HG02884 (cell line): ENCODE results near the gene ORM1.

Source experiments
- ATAC-seq: cut with Tn5 transposase; IDR thresholded peaks from one replicate; pipeline ENCODE4 v1.9.1; 2021; ENCODE audit warnings: mild to moderate bottlenecking, moderate library complexity; ENCODE audit not compliant: unreplicated experiment

ORM1 gene

GRCh38 chr9:114287001-114287762 is 35.7 kb upstream of the ORM1 start:
- no peak for ATAC-seq

GRCh38 chr9:114287763-114288192 is 35.1 kb upstream of the ORM1 start:
- no peak for ATAC-seq

GRCh38 chr9:114288193-114289091 is 34.5 kb upstream of the ORM1 start:
- no peak for ATAC-seq

- no peak for ATAC-seq
Measured at GRCh38 chr9:114289106-114289505, 33.8 kb upstream of the ORM1 start.

- ATAC-seq = no peak
Measured at GRCh38 chr9:114289571-114290481, 33.1 kb upstream of the ORM1 start.

- no peak for ATAC-seq
Measured at GRCh38 chr9:114290561-114290986, 32.3 kb upstream of the ORM1 start.

- ATAC-seq = no peak
Measured at GRCh38 chr9:114291064-114291474, 31.8 kb upstream of the ORM1 start.

- ATAC-seq = no peak
Measured at GRCh38 chr9:114291886-114292590, 30.9 kb upstream of the ORM1 start.

- no peak for ATAC-seq
Measured at GRCh38 chr9:114294664-114295063, 28.2 kb upstream of the ORM1 start.

- no peak for ATAC-seq
Measured at GRCh38 chr9:114296338-114296737, 26.6 kb upstream of the ORM1 start.

GRCh38 chr9:114299286-114300152 is 23.4 kb upstream of the ORM1 start:
- no peak for ATAC-seq

GRCh38 chr9:114300153-114300845 is 22.6 kb upstream of the ORM1 start:
- no peak for ATAC-seq

- ATAC-seq = no peak
Measured at GRCh38 chr9:114300846-114301797, 21.8 kb upstream of the ORM1 start.

- ATAC-seq = no peak
Measured at GRCh38 chr9:114301798-114302565, 20.9 kb upstream of the ORM1 start.

GRCh38 chr9:114302727-114303126 is 20.2 kb upstream of the ORM1 start:
- no peak for ATAC-seq

GRCh38 chr9:114303571-114303970 is 19.3 kb upstream of the ORM1 start:
- ATAC-seq = no peak

GRCh38 chr9:114303977-114304376 is 18.9 kb upstream of the ORM1 start:
- no peak for ATAC-seq
